IMR-90 (cell line): ENCODE data around the gene CST1. TPM values are rescaled to one million over a fixed set of nuclear protein-coding genes. Genes with fewer than 3 reads are reported as not detected.

Source experiments
- ATAC-seq: fragments of 200-7000 bp; cut with Tn5 transposase; 2 replicates; pipeline ENCODE4 v1.9.1; 2020; ENCODE audit warnings: low read depth, mild to moderate bottlenecking, moderate library complexity
- BruUV-seq: library from RNA; stranded (reverse); fragments of 400-500 nt; replicated peaks from 2 replicates; lab custom pipeline; 2021; lab: Mats Ljungman, UMichigan
- CTCF ChIA-PET: fragments of 300-600 bp; formaldehyde crosslinking; extraction: SDS; loops from one replicate; lab custom pipeline; 2021; ENCODE audit warnings: antibody characterized with exemption; lab: Yijun Ruan, JAX
- POLR2A ChIA-PET: fragments of 300-600 bp; sonication (Branson Sonifier 250); formaldehyde crosslinking; loops from one replicate; lab custom pipeline; 2022; ENCODE audit warnings: antibody characterized with exemption; ENCODE audit not compliant: unreplicated experiment; lab: Charles Lee
- DNase-seq: peaks from one replicate; pipeline ENCODE4 v3.0.0; 2013
- H2AFZ ChIP-seq: replicated peaks from 2 replicates; pipeline ENCODE3; 2013; ENCODE audit warnings: low read length, mild to moderate bottlenecking; ENCODE audit not compliant: poor library complexity
- H2AK5ac ChIP-seq: 2 replicates; pipeline ENCODE4 v1.6.1; 2013; ENCODE audit warnings: low read depth, low read length, inconsistent platforms
- H2AK9ac ChIP-seq: replicated peaks from 2 replicates; pipeline ENCODE3; 2013; ENCODE audit warnings: mild to moderate bottlenecking, low read depth, low read length, moderate library complexity; ENCODE audit not compliant: poor library complexity
- H2BK120ac ChIP-seq: 2 replicates; pipeline ENCODE4 v1.6.1; 2013; ENCODE audit warnings: low read depth, low read length, inconsistent platforms
- H2BK15ac ChIP-seq: 3 replicates; pipeline ENCODE4 v1.6.1; 2013; ENCODE audit warnings: low read depth, low read length, inconsistent platforms
- H2BK20ac ChIP-seq: 2 replicates; pipeline ENCODE4 v1.6.1; 2013; ENCODE audit warnings: low read depth, mild to moderate bottlenecking, inconsistent platforms, low read length, moderate library complexity
- H2BK5ac ChIP-seq: 2 replicates; pipeline ENCODE4 v1.6.1; 2013; ENCODE audit warnings: mild to moderate bottlenecking, low read depth, low read length, inconsistent platforms; ENCODE audit not compliant: poor library complexity, severe bottlenecking
- H3K14ac ChIP-seq: replicated peaks from 2 replicates; pipeline ENCODE4 v1.6.1; 2013; ENCODE audit warnings: low read depth, low read length, inconsistent platforms
- H3K18ac ChIP-seq: 2 replicates; pipeline ENCODE4 v1.6.1; 2013; ENCODE audit warnings: low read depth, low read length, control low read depth
- H3K23ac ChIP-seq: 2 replicates; pipeline ENCODE4 v1.6.1; 2013; ENCODE audit warnings: low read depth, low read length, inconsistent platforms
- H3K27ac ChIP-seq: 2 replicates; pipeline ENCODE4 v1.5.1; 2013; ENCODE audit warnings: mild to moderate bottlenecking, control low read depth, low read length; ENCODE audit not compliant: insufficient read depth
- H3K27me3 ChIP-seq: 2 replicates; pipeline ENCODE4 v1.6.1; 2013; ENCODE audit warnings: low read length; ENCODE audit not compliant: control insufficient read depth, insufficient read depth
- H3K36me3 ChIP-seq: 2 replicates; pipeline ENCODE4 v1.6.1; 2013; ENCODE audit warnings: low read length, mixed read lengths; ENCODE audit not compliant: control insufficient read depth, insufficient read depth
- H3K4ac ChIP-seq: 2 replicates; pipeline ENCODE4 v1.6.1; 2013; ENCODE audit warnings: low read depth, low read length, inconsistent platforms
- H3K4me1 ChIP-seq: 2 replicates; pipeline ENCODE4 v1.6.1; 2013; ENCODE audit warnings: low read length, mixed read lengths; ENCODE audit not compliant: control insufficient read depth, insufficient read depth
- H3K4me2 ChIP-seq: 2 replicates; pipeline ENCODE4 v1.6.1; 2013; ENCODE audit warnings: low read depth, mild to moderate bottlenecking, control low read depth, low read length, moderate library complexity
- H3K4me3 ChIP-seq: 2 replicates; pipeline ENCODE4 v1.5.1; 2013; ENCODE audit warnings: low read depth, mild to moderate bottlenecking, control low read depth, low read length, moderate library complexity; ENCODE audit not compliant: insufficient read depth
- H3K56ac ChIP-seq: 2 replicates; pipeline ENCODE4 v1.6.1; 2013; ENCODE audit warnings: low read length, inconsistent platforms; ENCODE audit not compliant: insufficient read depth; ENCODE audit errors: extremely low read depth
- H3K79me1 ChIP-seq, 2 experiments: 2 replicates each; pipeline ENCODE4 v1.6.1; 2013; ENCODE audit warnings: low read length in 2 of 2, inconsistent platforms in 1 of 2, low read depth in 1 of 2
- H3K9ac ChIP-seq: 2 replicates; pipeline ENCODE4 v1.6.1; 2013; ENCODE audit warnings: low read depth, low read length, control low read depth
- H3K9me1 ChIP-seq: 2 replicates; pipeline ENCODE4 v1.6.1; 2013; ENCODE audit warnings: low read length, inconsistent platforms; ENCODE audit not compliant: insufficient read depth
- H3K9me3 ChIP-seq: 2 replicates; pipeline ENCODE4 v1.6.1; 2013; ENCODE audit warnings: low read length; ENCODE audit not compliant: control insufficient read depth, insufficient read depth
- H4K20me1 ChIP-seq: 2 replicates; pipeline ENCODE4 v1.6.1; 2013; ENCODE audit warnings: low read length, inconsistent platforms; ENCODE audit not compliant: insufficient read depth
- H4K5ac ChIP-seq: 2 replicates; pipeline ENCODE4 v1.6.1; 2013; ENCODE audit warnings: mild to moderate bottlenecking, low read depth, low read length, control low read depth
- H4K8ac ChIP-seq, 2 experiments: 2 replicates each; pipeline ENCODE4 v1.6.1; 2013; ENCODE audit warnings: low read depth in 2 of 2, low read length in 2 of 2, control low read depth in 1 of 2, inconsistent platforms in 1 of 2
- H4K91ac ChIP-seq: 2 replicates; pipeline ENCODE4 v1.6.1; 2013; ENCODE audit warnings: low read depth, low read length, inconsistent platforms; ENCODE audit not compliant: insufficient read depth
- BHLHE40 ChIP-seq: fragments of 150-350 bp; IDR thresholded peaks from 2 replicates; pipeline ENCODE4 v1.6.1; 2016; ENCODE audit warnings: mild to moderate bottlenecking, low read depth, low read length
- CEBPB ChIP-seq: IDR thresholded peaks from 2 replicates; pipeline ENCODE4 v1.6.1; 2012; ENCODE audit warnings: low read depth, low read length, improper control_type of control experiment
- CHD1 ChIP-seq: IDR thresholded peaks from 2 replicates; pipeline ENCODE4 v1.6.1; 2012; ENCODE audit warnings: low read depth, low read length, improper control_type of control experiment
- FOS ChIP-seq: fragments of 150-350 bp; IDR thresholded peaks from 2 replicates; pipeline ENCODE4 v1.6.1; 2016; ENCODE audit warnings: low read depth, low read length
- MAFK ChIP-seq: IDR thresholded peaks from 2 replicates; pipeline ENCODE4 v1.6.1; 2012; ENCODE audit warnings: low read depth, low read length, improper control_type of control experiment
- MAZ ChIP-seq: IDR thresholded peaks from 2 replicates; pipeline ENCODE4 v1.6.1; 2012; ENCODE audit warnings: low read depth, mild to moderate bottlenecking, low read length, improper control_type of control experiment, moderate library complexity, borderline replicate concordance
- MXI1 ChIP-seq: IDR thresholded peaks from 2 replicates; pipeline ENCODE4 v1.6.1; 2012; ENCODE audit warnings: low read depth, mild to moderate bottlenecking, low read length, moderate library complexity, borderline replicate concordance
- NFE2L2 ChIP-seq: fragments of 150-350 bp; IDR thresholded peaks from 2 replicates; pipeline ENCODE4 v1.6.1; 2016; ENCODE audit warnings: low read depth, mild to moderate bottlenecking, low read length
- POLR2A ChIP-seq: IDR thresholded peaks from 2 replicates; pipeline ENCODE4 v1.6.1; 2012; ENCODE audit warnings: mild to moderate bottlenecking, low read depth, low read length
- RAD21 ChIP-seq: IDR thresholded peaks from 2 replicates; pipeline ENCODE4 v1.6.1; 2012; ENCODE audit warnings: low read length, improper control_type of control experiment
- RCOR1 ChIP-seq: IDR thresholded peaks from 2 replicates; pipeline ENCODE4 v1.6.1; 2012; ENCODE audit warnings: mild to moderate bottlenecking, low read length, improper control_type of control experiment; ENCODE audit not compliant: insufficient replicate concordance
- RFX5 ChIP-seq: IDR thresholded peaks from 2 replicates; pipeline ENCODE4 v1.8.0; 2012; ENCODE audit warnings: low read depth, mild to moderate bottlenecking, low read length, moderate library complexity
- SMC3 ChIP-seq: fragments of 150-350 bp; IDR thresholded peaks from 2 replicates; pipeline ENCODE4 v1.6.1; 2016; ENCODE audit warnings: low read depth, mild to moderate bottlenecking, antibody characterized with exemption, low read length, moderate library complexity
- WGBS, 2 experiments: methylation state at CpG; one replicate each; pipeline versions ENCODE4 v1.1.5 to v1.1.7; 2013; ENCODE audit warnings: missing lambda C conversion rate in 2 of 2; ENCODE audit not compliant: insufficient read length in 1 of 2; ENCODE audit errors: extremely low coverage in 2 of 2; 5-methylcytosine and 5-hydroxymethylcytosine counted together
- dilution Hi-C: fragments of 300-500 bp; cut with HindIII; formaldehyde crosslinking; loops from one replicate; pipeline ENCODE4 v1.14.3; 2018; ENCODE audit warnings: low sequenced_read_pairs; ENCODE audit not compliant: unreplicated experiment
- in situ Hi-C: fragments of 300-500 bp; cut with MboI; formaldehyde crosslinking; loops from 3 replicates; pipeline ENCODE4 v1.14.3; 2019; ENCODE audit warnings: low sequenced_read_pairs, inconsistent platforms, mixed read lengths
- intact Hi-C: fragments of 100-400 bp; cut with micrococcal nuclease; formaldehyde crosslinking; loops from 2 replicates; pipeline ENCODE4 v1.10.0; 2022
- polyA plus RNA-seq, 3 experiments: library from polyadenylated mRNA; depleted of rRNA; stranded (reverse); fragments of >200 nt; gene quantifications; 2 replicates each; pipeline ENCODE4 v1.2.3, GENCODE V29; 2012; ENCODE audit warnings: low replicate concordance in 1 of 3
- total RNA-seq: library from RNA; depleted of rRNA; stranded (reverse); fragments of >200 nt; gene quantifications from 2 replicates; pipeline ENCODE4 v1.2.3, GENCODE V29; 2012
- TF ChIP-seq, protein P1 (sequence below): conservative IDR thresholded peaks from 2 replicates; pipeline ENCODE4 v1.5.1; 2012; ENCODE audit warnings: mild to moderate bottlenecking, low read depth, low read length, improper control_type of control experiment
- TF ChIP-seq, protein P2 (sequence below): fragments of 150-350 bp; IDR thresholded peaks from 2 replicates; pipeline ENCODE4 v1.6.1; 2016; ENCODE audit warnings: low read depth, mild to moderate bottlenecking, low read length, moderate library complexity, borderline replicate concordance
- TF ChIP-seq, protein P3 (sequence below): fragments of 150-350 bp; IDR thresholded peaks from 2 replicates; pipeline ENCODE4 v1.6.1; 2017; ENCODE audit warnings: mild to moderate bottlenecking, antibody characterized with exemption, low read length, low read depth

The CST1 gene
- total and polyA plus RNA-seq, 2 of the 4 experiments (the other 2 are of a cell fraction) = not detected

DNA sequence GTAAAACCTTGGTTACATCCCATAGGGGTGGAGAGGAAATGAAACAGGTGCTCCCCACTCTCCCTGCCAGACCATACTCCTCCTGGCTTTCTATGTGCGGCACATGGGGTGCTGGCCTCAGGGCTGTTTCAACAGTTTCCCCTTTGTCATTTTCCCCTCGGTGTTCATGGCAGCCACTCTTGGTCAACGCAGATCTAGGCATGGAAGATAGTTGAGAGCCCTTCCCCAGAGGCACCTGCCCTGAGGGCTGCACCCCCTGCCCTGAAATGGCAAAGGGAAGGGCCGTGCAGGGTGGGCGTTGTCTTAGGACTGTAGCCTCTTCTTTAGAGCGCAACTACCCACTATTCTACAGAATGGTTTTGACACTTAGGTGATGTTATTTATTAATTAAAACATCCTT lies 4.4 kb downstream of the CST1 start:
- CTCF ChIA-PET = no interaction called here
- Histone ChIP-seq H2BK20ac (no peak overlapping the region), H3K4me2 (no peak overlapping the region), H2BK5ac (no peak overlapping the region), H2BK120ac (no peak overlapping the region), H3K4me3 (no peak overlapping the region), H2AFZ (no peak overlapping the region), H3K27ac (no peak overlapping the region), H3K36me3 (no peaks in the 10 kb centered on the region), H2AK5ac (no peak overlapping the region), H2AK9ac (no peak overlapping the region), H4K5ac (no peak overlapping the region), H3K23ac (no peak overlapping the region), H4K91ac (no peak overlapping the region), H4K8ac (no peak overlapping the region), H3K9me1 (peaks cover 3% of the 10 kb centered on the region; the same call in 1 of the 2 replicates), H3K27me3 (peaks cover 10% of the 10 kb centered on the region), H3K9ac (no peak overlapping the region), H3K56ac (no peak overlapping the region), H3K4me1 (no peaks in the 10 kb centered on the region), H3K4ac (no peak overlapping the region), H2BK15ac (no peak overlapping the region), H4K20me1 (no peaks in the 10 kb centered on the region), H3K18ac (no peak overlapping the region), H3K9me3 (no peaks in the 10 kb centered on the region), H3K79me1 (no peaks in the 10 kb centered on the region), H3K14ac (no peak overlapping the region)
- WGBS, 2 experiments = no CpG with 5 or more reads among the region's 6 CpGs
- POLR2A ChIA-PET = no interaction called here
- intact Hi-C loops (no loop called here), dilution Hi-C loops (no loop called here), in situ Hi-C loops (no loop called here)
- no peak for DNase-seq
- TF ChIP-seq MAFK (no peak), SMC3 (no peak), CEBPB (no peak), RFX5 (no peak), RAD21 (no peak), NFE2L2 (no peak), RCOR1 (no peak), CHD1 (no peak), MXI1 (no peak), POLR2A (no peak), MAZ (no peak), FOS (no peak), BHLHE40 (no peak)
- TF ChIP-seq, protein P1, sequence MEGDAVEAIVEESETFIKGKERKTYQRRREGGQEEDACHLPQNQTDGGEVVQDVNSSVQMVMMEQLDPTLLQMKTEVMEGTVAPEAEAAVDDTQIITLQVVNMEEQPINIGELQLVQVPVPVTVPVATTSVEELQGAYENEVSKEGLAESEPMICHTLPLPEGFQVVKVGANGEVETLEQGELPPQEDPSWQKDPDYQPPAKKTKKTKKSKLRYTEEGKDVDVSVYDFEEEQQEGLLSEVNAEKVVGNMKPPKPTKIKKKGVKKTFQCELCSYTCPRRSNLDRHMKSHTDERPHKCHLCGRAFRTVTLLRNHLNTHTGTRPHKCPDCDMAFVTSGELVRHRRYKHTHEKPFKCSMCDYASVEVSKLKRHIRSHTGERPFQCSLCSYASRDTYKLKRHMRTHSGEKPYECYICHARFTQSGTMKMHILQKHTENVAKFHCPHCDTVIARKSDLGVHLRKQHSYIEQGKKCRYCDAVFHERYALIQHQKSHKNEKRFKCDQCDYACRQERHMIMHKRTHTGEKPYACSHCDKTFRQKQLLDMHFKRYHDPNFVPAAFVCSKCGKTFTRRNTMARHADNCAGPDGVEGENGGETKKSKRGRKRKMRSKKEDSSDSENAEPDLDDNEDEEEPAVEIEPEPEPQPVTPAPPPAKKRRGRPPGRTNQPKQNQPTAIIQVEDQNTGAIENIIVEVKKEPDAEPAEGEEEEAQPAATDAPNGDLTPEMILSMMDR = no peak
- TF ChIP-seq, protein P2, sequence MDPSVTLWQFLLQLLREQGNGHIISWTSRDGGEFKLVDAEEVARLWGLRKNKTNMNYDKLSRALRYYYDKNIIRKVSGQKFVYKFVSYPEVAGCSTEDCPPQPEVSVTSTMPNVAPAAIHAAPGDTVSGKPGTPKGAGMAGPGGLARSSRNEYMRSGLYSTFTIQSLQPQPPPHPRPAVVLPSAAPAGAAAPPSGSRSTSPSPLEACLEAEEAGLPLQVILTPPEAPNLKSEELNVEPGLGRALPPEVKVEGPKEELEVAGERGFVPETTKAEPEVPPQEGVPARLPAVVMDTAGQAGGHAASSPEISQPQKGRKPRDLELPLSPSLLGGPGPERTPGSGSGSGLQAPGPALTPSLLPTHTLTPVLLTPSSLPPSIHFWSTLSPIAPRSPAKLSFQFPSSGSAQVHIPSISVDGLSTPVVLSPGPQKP = no peak
- TF ChIP-seq, protein P3, sequence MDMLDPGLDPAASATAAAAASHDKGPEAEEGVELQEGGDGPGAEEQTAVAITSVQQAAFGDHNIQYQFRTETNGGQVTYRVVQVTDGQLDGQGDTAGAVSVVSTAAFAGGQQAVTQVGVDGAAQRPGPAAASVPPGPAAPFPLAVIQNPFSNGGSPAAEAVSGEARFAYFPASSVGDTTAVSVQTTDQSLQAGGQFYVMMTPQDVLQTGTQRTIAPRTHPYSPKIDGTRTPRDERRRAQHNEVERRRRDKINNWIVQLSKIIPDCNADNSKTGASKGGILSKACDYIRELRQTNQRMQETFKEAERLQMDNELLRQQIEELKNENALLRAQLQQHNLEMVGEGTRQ = no peak
- no TSS peak for BruUV-seq
- ATAC-seq = no peak
